Astrocyte (in vitro differentiated cells and primary cell): ENCODE results near the gene HDGF. TPM values are rescaled to one million over a fixed set of nuclear protein-coding genes. Genes with fewer than 3 reads are reported as not detected.

Source experiments
- DNase-seq: peaks from one replicate; pipeline ENCODE4 v3.0.0-alpha.2; 2010; ENCODE audit warnings: low read depth
- FAIRE-seq: peaks from 2 replicates; lab custom pipeline; 2011; peaks lifted over from hg19 to GRCh38; lab: Jason Lieb, UNC
- H2AFZ ChIP-seq: 2 replicates; pipeline ENCODE4 v1.6.0; 2012; ENCODE audit warnings: low read depth, low read length, inconsistent platforms
- H3K27ac ChIP-seq: 2 replicates; pipeline ENCODE4 v1.5.1; 2011; ENCODE audit warnings: low read depth, low read length, inconsistent platforms
- H3K27me3 ChIP-seq: 2 replicates; pipeline ENCODE4 v1.6.0; 2011; ENCODE audit warnings: low read length, inconsistent platforms; ENCODE audit not compliant: insufficient read depth
- H3K36me3 ChIP-seq: 2 replicates; pipeline ENCODE4 v1.5.1; 2011; ENCODE audit warnings: low read length, inconsistent platforms; ENCODE audit not compliant: insufficient read depth
- H3K4me1 ChIP-seq: 2 replicates; pipeline ENCODE4 v1.5.1; 2011; ENCODE audit warnings: low read length, inconsistent platforms; ENCODE audit not compliant: insufficient read depth
- H3K4me2 ChIP-seq: 2 replicates; pipeline ENCODE4 v1.6.0; 2012; ENCODE audit warnings: low read length, inconsistent platforms
- H3K4me3 ChIP-seq: 2 replicates; pipeline ENCODE4 v1.5.1; 2011; ENCODE audit warnings: low read depth, mild to moderate bottlenecking, low read length, inconsistent platforms; ENCODE audit not compliant: insufficient read depth
- H3K79me2 ChIP-seq: 2 replicates; pipeline ENCODE4 v1.6.0; 2012; ENCODE audit warnings: mild to moderate bottlenecking, low read length, inconsistent platforms; ENCODE audit not compliant: insufficient read depth
- H3K9ac ChIP-seq: 2 replicates; pipeline ENCODE4 v1.6.0; 2012; ENCODE audit warnings: mild to moderate bottlenecking, low read length, inconsistent platforms
- H3K9me3 ChIP-seq: 2 replicates; pipeline ENCODE4 v1.5.1; 2012; ENCODE audit warnings: low read depth, mild to moderate bottlenecking, low read length, inconsistent platforms; ENCODE audit not compliant: insufficient read depth
- H4K20me1 ChIP-seq: 2 replicates; pipeline ENCODE4 v1.6.0; 2012; ENCODE audit warnings: low read length, inconsistent platforms; ENCODE audit not compliant: insufficient read depth
- H3K27ac Mint-ChIP-seq: one replicate; pipeline ENCODE4 v1.8.0; 2021; ENCODE audit warnings: mild to moderate bottlenecking, mixed read lengths; ENCODE audit not compliant: unreplicated experiment
- H3K27me3 Mint-ChIP-seq: one replicate; pipeline ENCODE4 v1.8.0; 2021; ENCODE audit warnings: low read depth, mixed read lengths; ENCODE audit not compliant: unreplicated experiment
- H3K36me3 Mint-ChIP-seq: one replicate; pipeline ENCODE4 v1.8.0; 2021; ENCODE audit warnings: low read depth, mixed read lengths; ENCODE audit not compliant: unreplicated experiment
- H3K4me1 Mint-ChIP-seq: one replicate; pipeline ENCODE4 v1.8.0; 2021; ENCODE audit warnings: low read depth, mixed read lengths; ENCODE audit not compliant: unreplicated experiment
- H3K4me3 Mint-ChIP-seq: one replicate; pipeline ENCODE4 v1.8.0; 2021; ENCODE audit warnings: mild to moderate bottlenecking, moderate library complexity, mixed read lengths; ENCODE audit not compliant: unreplicated experiment
- H3K9me3 Mint-ChIP-seq: one replicate; pipeline ENCODE4 v1.8.0; 2021; ENCODE audit warnings: mild to moderate bottlenecking, mixed read lengths; ENCODE audit not compliant: unreplicated experiment
- EZH2 ChIP-seq: IDR thresholded peaks from 2 replicates; pipeline ENCODE4 v1.6.1; 2012; ENCODE audit warnings: mild to moderate bottlenecking, low read length, inconsistent platforms; ENCODE audit not compliant: insufficient read depth
- total RNA-seq: library from RNA; stranded (reverse); gene quantifications from 2 replicates; pipeline ENCODE4 v1.2.1, GENCODE V29; 2021
- TF ChIP-seq, protein P1 (sequence below): IDR thresholded peaks from 2 replicates; pipeline ENCODE4 v1.5.1; 2011; ENCODE audit warnings: low read depth, mild to moderate bottlenecking, inconsistent platforms, low read length, moderate library complexity; ENCODE audit not compliant: insufficient read depth

Gene HDGF
- total RNA-seq, 1 donor from 2014 or later = 190 TPM

DNA sequence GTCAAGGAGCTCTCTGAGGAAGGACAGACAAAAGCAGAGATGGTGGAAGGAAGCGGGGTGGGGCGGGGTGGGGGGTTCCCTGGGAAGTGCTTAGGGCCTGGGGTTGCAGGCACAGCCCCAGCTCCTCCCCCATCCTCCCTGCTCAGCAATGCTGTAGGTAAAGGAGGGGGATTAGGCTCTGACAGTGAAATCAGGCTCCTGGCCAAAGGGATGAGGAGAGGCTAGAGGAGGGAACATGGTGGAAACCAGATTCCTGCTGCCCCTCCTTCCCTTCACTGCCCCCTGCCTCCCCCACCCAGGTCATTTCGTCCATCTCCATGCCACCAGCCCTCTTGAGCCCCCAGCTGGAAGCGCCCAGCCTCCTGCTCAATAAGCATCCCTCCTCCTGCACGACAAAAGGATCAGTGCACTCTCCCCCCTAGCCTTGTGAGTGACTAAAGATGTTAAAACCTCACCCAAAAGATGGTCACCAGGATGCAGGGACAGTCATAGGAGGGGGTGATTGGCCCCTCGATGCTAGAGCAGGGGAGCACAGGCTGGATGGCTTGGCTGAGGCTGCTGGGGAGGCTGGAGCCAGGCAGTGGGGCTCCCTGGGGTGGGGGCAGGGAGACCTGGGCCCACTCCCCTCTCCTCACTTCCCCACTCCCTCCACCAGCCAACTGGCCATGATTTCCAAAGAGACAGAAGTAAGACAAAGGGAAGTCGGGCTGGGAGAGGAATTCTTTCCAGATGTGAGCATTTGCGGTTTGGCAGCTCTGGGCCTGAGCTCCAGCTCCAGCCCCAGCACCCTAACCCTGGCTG is 43.9 kb downstream of the HDGF start:
- Histone ChIP-seq H2AFZ (no peak overlapping the region), H3K4me2 (peak overlapping the region; percentile 37), H3K27me3 (peaks cover 3% of the 10 kb centered on the region), H3K4me1 (peaks cover 74% of the 10 kb centered on the region), H4K20me1 (no peaks in the 10 kb centered on the region), H3K9me3 (no peaks in the 10 kb centered on the region), H3K4me3 (no peak overlapping the region), H3K36me3 (no peaks in the 10 kb centered on the region), H3K9ac (no peak overlapping the region), H3K27ac (no peak overlapping the region), H3K79me2 (no peaks in the 10 kb centered on the region)
- H3K4me3 Mint-ChIP-seq = peak overlapping the region; percentile 88
- DNase-seq = no peak
- peak overlapping the region; percentile 97 for H3K27ac Mint-ChIP-seq
- H3K27me3 Mint-ChIP-seq = no peaks in the 10 kb centered on the region
- TF ChIP-seq, protein P1, sequence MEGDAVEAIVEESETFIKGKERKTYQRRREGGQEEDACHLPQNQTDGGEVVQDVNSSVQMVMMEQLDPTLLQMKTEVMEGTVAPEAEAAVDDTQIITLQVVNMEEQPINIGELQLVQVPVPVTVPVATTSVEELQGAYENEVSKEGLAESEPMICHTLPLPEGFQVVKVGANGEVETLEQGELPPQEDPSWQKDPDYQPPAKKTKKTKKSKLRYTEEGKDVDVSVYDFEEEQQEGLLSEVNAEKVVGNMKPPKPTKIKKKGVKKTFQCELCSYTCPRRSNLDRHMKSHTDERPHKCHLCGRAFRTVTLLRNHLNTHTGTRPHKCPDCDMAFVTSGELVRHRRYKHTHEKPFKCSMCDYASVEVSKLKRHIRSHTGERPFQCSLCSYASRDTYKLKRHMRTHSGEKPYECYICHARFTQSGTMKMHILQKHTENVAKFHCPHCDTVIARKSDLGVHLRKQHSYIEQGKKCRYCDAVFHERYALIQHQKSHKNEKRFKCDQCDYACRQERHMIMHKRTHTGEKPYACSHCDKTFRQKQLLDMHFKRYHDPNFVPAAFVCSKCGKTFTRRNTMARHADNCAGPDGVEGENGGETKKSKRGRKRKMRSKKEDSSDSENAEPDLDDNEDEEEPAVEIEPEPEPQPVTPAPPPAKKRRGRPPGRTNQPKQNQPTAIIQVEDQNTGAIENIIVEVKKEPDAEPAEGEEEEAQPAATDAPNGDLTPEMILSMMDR = no peak
- no peaks in the 10 kb centered on the region for H3K9me3 Mint-ChIP-seq
- H3K4me1 Mint-ChIP-seq = peaks cover 44% of the 10 kb centered on the region
- FAIRE-seq = no peak
- H3K36me3 Mint-ChIP-seq = peaks cover 2% of the 10 kb centered on the region

GRCh38 chr1:156706657-156707416 is 44.6 kb downstream of the HDGF start:
- Histone ChIP-seq H3K4me1 (peaks cover 74% of the 10 kb centered on the region), H3K4me3 (peak overlapping the region; percentile 39), H3K4me2 (peak overlapping the region; percentile 90), H3K79me2 (no peaks in the 10 kb centered on the region), H3K9ac (peak overlapping the region; percentile 66), H3K27ac (no peak overlapping the region), H3K9me3 (no peaks in the 10 kb centered on the region), H3K27me3 (peaks cover 3% of the 10 kb centered on the region), H3K36me3 (no peaks in the 10 kb centered on the region), H2AFZ (peak overlapping the region; percentile 58), H4K20me1 (no peaks in the 10 kb centered on the region)
- DNase-seq (no peak), FAIRE-seq (no peak)
- TF ChIP-seq, protein P1 = no peak
- no peak for TF ChIP-seq EZH2
- Mint-ChIP-seq H3K4me3 (peak overlapping the region; percentile 88), H3K36me3 (peaks cover 2% of the 10 kb centered on the region), H3K27me3 (no peaks in the 10 kb centered on the region), H3K4me1 (peaks cover 44% of the 10 kb centered on the region), H3K27ac (peak overlapping the region; percentile 97), H3K9me3 (no peaks in the 10 kb centered on the region)
